Epidermal melanocyte (primary cell): ENCODE measurements around the gene F11.
"Not testable (repeated sequence)": the region's sequence is repeated elsewhere in the genome, so short reads cannot be mapped to it uniquely, and the experiment has no call there.

Source experiments
- DNase-seq: peaks from one replicate; pipeline ENCODE4 v3.0.0; 2011; ENCODE audit warnings: low spot score; ENCODE audit not compliant: insufficient read length

Gene F11

GRCh38 chr4:186265683-186266652 is at the start of gene F11:
Gene F11, plus strand, starts transcription at chr4:186266189. Its CDS starts 948 bp downstream, at chr4:186267137.
- no peak for DNase-seq

DNA sequence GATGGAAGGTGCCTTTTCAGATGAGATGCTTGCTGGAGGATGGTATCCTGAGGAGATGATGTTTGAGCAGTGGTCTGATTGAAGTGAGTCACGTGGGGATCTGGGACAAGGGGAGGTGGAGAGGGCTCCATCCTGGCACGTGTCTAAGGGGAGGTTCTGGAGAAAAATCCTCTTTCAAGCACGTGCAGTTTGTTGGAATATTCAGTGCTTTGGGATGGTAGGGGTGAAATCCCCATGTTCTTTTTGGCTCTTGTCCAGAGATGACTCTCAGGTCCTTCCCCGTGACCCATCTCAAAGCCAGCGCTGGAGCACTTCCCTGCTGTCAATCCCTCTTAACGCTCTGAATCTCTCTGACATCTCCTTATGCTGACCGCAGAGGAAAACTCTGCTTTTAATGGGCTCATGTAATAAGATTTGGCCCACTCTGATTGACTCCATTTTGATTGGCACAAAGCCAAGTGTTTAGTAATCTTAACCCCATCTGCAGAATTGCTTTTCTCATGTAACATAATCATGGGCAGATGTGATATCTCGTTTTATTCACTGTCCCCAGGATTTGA is 49.4 kb upstream of the F11 start:
- no peak for DNase-seq

GRCh38 chr4:186217733-186218293 is 48.2 kb upstream of the F11 start:
- DNase-seq: no peak

- DNase-seq: no peak
Observed at GRCh38 chr4:186221624-186222023, 44.4 kb upstream of the F11 start.

- no peak for DNase-seq
Observed at GRCh38 chr4:186225848-186226247, 40.1 kb upstream of the F11 start.

DNA sequence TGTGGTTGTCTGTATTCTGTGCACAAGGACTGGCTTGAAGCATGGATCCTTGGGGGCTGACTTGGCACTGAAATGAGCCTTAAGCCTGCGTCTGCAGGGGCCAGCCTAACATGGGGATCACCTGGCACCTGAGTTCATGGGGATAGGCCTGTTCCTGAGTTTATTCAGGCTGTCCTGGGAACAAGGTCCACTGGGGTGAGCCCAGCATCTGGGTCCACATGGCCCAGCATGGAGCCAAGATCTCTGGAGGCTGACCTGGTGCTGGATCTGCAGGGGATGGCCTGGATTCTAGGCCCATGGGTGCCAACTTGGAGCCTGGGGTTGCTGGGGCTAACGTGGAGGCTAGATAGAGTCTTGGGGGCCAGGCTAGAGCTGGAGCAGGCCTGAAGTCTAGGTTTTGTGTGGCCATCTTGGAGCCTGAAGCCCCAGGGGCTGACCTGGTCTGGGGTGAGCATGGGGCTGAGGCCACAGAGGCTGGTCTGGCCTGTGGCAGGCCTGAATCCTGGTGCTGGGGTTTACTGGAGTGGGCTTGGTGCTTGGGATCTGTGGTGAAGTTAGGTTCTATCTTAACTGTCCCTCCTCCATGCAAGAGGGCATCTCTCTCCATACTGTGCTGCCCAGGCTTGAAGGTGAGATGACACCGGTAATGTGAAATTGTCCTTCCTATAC is 39.3 kb upstream of the F11 start:
- DNase-seq: no peak

- DNase-seq: no peak
Observed at GRCh38 chr4:186227221-186227620, 38.8 kb upstream of the F11 start, which contains the start of gene KLKB1. Gene KLKB1, plus strand, starts transcription at chr4:186227507. Its CDS starts 689 bp downstream, at chr4:186228196.

GRCh38 chr4:186227744-186228513 is 38.1 kb upstream of the F11 start:
- no peak for DNase-seq

- DNase-seq: no peak
Observed at GRCh38 chr4:186228514-186228894, 37.5 kb upstream of the F11 start.

- no peak for DNase-seq
Observed at GRCh38 chr4:186234367-186234766, 31.6 kb upstream of the F11 start.

- no peak for DNase-seq
Observed at GRCh38 chr4:186236126-186236525, 29.9 kb upstream of the F11 start.

DNA sequence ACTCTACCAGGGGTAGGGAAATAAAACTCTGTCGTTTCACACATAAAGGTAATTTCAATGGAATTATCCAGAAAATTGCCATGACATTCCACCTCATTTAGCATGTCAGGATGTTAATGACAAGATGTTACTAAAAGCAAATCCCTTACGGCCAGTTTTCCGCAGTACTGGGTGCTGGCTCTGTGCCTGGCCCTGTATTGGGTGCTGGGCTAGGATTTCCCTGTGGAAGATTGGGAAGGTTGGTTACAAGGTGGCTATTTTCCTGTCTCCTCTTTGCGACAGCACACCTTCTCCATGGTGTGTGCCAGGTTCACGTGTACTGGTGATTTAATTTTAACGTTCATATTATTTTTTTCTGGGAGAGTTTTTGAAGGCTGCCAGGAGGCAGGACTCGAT is 25.5 kb upstream of the F11 start:
- DNase-seq: no peak

GRCh38 chr4:186240848-186241491 is 25.0 kb upstream of the F11 start:
- DNase-seq: no peak

- DNase-seq: no peak
Observed at GRCh38 chr4:186241616-186242015, 24.4 kb upstream of the F11 start.

DNA sequence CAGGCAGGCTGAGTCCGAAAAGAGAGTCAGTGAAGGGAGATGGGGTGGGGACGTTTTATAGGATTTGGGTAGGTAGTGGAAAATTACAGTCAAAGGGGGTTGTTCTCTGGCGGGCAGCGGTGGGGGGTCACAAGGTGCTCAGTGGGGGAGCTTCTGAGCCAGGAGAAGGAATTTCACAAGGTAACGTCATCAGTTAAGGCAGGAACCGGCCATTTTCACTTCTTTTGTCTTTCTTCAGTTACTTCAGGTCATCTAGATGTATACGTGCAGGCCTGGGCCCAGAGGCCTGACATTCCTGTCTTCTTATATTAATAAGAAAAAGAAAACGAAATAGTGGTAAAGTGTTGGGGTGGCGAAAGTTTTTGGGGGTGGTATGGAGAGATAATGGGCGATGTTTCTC is 24.0 kb upstream of the F11 start:
- not testable (repeated sequence) for DNase-seq

DNA sequence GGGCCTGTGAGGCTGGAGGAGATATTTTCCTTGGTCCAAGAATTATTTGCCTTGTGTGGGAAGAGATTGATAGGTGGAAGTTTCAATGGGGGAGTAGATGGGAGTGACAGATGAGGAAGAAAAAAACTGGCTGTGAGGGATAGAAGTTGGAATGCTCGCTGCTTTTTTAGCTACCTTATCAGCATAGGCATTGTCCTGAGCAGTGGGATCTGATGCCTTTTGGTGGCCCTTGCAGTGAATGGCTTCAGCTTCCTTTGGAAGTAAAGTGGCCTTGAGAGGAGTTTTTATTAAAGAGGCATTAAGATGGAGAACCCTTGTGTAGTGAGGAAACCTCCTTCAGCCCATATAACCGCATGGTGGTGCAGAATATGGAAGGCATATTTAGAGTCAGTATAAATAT is 22.7 kb upstream of the F11 start:
- DNase-seq: no peak

- no peak for DNase-seq
Observed at GRCh38 chr4:186244835-186245234, 21.2 kb upstream of the F11 start.

DNA sequence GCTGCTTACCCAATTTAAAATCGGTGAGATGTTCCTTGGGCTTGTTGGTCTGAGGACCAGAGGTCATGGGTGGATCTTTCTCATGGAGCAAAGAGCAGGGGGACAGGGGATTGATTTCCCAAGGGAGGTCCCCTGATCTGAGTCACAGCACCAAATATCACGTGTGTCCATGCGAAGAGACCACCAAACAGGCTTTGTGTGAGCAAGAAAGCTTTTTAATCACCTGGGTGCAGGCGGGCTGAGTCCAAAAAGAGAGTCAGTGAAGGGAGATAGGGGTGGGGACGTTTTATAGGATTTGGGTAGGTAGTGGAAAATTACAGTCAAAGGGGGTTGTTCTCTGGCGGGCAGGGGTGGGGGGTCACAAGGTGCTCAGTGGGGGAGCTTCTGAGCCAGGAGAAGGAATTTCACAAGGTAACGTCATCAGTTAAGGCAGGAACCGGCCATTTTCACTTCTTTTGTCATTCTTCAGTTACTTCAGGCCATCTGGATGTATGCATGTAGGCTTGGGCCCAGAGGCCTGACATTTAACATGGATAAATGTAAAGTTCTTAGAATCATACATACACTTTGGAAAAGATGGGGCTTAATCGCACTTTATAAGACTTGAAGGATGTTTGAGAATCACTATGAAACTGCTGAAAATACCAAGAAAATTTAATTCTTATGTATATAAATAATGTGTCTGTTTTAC is 18.8 kb upstream of the F11 start:
- DNase-seq: not testable (repeated sequence)

GRCh38 chr4:186248643-186249042 is 17.3 kb upstream of the F11 start:
- DNase-seq: no peak
